Endothelial cell of umbilical vein (primary cell): ENCODE results near the gene LMBR1L. TPM values are rescaled to one million over a fixed set of nuclear protein-coding genes. Genes with fewer than 3 reads are reported as not detected.

Experiments
- BruUV-seq: library from RNA; stranded (reverse); fragments of 400-500 nt; replicated peaks from 2 replicates; lab custom pipeline; 2021; lab: Mats Ljungman, UMichigan
- CTCF ChIA-PET: fragments of 300-600, 350-600 bp; sonication (Branson Sonifier 250); formaldehyde crosslinking; loops from one replicate; lab custom pipeline; 2021; ENCODE audit warnings: antibody characterized with exemption, inconsistent platforms; lab: Charles Lee
- POLR2A ChIA-PET: fragments of 300-600, 350-600 bp; sonication (Branson Sonifier 250); formaldehyde crosslinking; loops from one replicate; lab custom pipeline; 2021; ENCODE audit warnings: antibody characterized with exemption, inconsistent platforms; lab: Charles Lee
- DNase-seq: peaks from one replicate; pipeline ENCODE4 v3.0.0-alpha.2; 2011; ENCODE audit warnings: low read depth, low spot score
- FAIRE-seq: peaks from 2 replicates; lab custom pipeline; 2011; peaks lifted over from hg19 to GRCh38; lab: Jason Lieb, UNC
- H2AFZ ChIP-seq: 2 replicates; pipeline ENCODE4 v1.6.0; 2012; ENCODE audit warnings: low read depth, low read length, control low read depth, inconsistent platforms
- H3K27ac ChIP-seq: 2 replicates; pipeline ENCODE4 v1.5.1; 2011; ENCODE audit warnings: low read depth, mild to moderate bottlenecking, control low read depth, low read length, moderate library complexity; ENCODE audit not compliant: insufficient read depth
- H3K27me3 ChIP-seq, 2 experiments: 2 replicates each; pipeline versions ENCODE4 v1.6.0 to v1.6.1; 2011; ENCODE audit warnings: low read length in 2 of 2, mixed read lengths in 1 of 2; ENCODE audit not compliant: control insufficient read depth in 2 of 2, insufficient read depth in 2 of 2
- H3K36me3 ChIP-seq, 2 experiments: 2 replicates in 1 of 2; 3 replicates in 1 of 2; pipeline ENCODE4 v1.5.1; 2011; ENCODE audit warnings: low read length in 2 of 2, mild to moderate bottlenecking in 1 of 2, moderate library complexity in 1 of 2; ENCODE audit not compliant: control insufficient read depth in 2 of 2, insufficient read depth in 2 of 2; ENCODE audit errors: extremely low read depth in 1 of 2
- H3K4me1 ChIP-seq: 3 replicates; pipeline ENCODE4 v1.5.1; 2011; ENCODE audit warnings: mild to moderate bottlenecking, low read length; ENCODE audit not compliant: control insufficient read depth, insufficient read depth; ENCODE audit errors: extremely low read depth
- H3K4me2 ChIP-seq: 2 replicates; pipeline ENCODE4 v1.6.1; 2011; ENCODE audit warnings: low read length, control low read depth, mixed read lengths; ENCODE audit not compliant: insufficient read depth
- H3K4me3 ChIP-seq, 3 experiments: fragments of 200-600 bp in 1 of 3; sonication (generic), shearing (Covaris generic) in 1 of 3; replicated peaks in 1 of 3; 2 replicates each; pipeline ENCODE4 v1.5.1; 2011 to 2016; ENCODE audit warnings: control low read depth in 3 of 3, low read length in 3 of 3, mild to moderate bottlenecking in 2 of 3, inconsistent platforms in 1 of 3, low read depth in 1 of 3, moderate library complexity in 1 of 3; ENCODE audit not compliant: insufficient read depth in 1 of 3
- H3K79me2 ChIP-seq: 2 replicates; pipeline ENCODE4 v1.6.0; 2012; ENCODE audit warnings: low read length, inconsistent platforms; ENCODE audit not compliant: control insufficient read depth, insufficient read depth
- H3K9ac ChIP-seq: replicated peaks from 2 replicates; pipeline ENCODE3; 2011; ENCODE audit warnings: low read length, control low read depth; ENCODE audit not compliant: insufficient read depth; ENCODE audit errors: extremely low read depth
- H3K9me1 ChIP-seq: replicated peaks from 3 replicates; pipeline ENCODE4 v1.6.0; 2011; ENCODE audit warnings: mild to moderate bottlenecking, low read length; ENCODE audit not compliant: control insufficient read depth, insufficient read depth; ENCODE audit errors: extremely low read depth
- H3K9me3 ChIP-seq: replicated peaks from 2 replicates; pipeline ENCODE4 v1.5.1; 2012; ENCODE audit warnings: low read length, inconsistent platforms; ENCODE audit not compliant: control insufficient read depth, insufficient read depth
- H4K20me1 ChIP-seq: replicated peaks from 2 replicates; pipeline ENCODE3; 2011; ENCODE audit warnings: mild to moderate bottlenecking, low read length; ENCODE audit not compliant: control insufficient read depth, insufficient read depth; ENCODE audit errors: extremely low read depth
- FOS ChIP-seq: IDR thresholded peaks from 2 replicates; pipeline ENCODE4 v1.6.1; 2011; ENCODE audit warnings: mild to moderate bottlenecking, low read length, moderate library complexity, borderline replicate concordance; ENCODE audit not compliant: insufficient read depth
- GATA2 ChIP-seq: IDR thresholded peaks from 2 replicates; pipeline ENCODE4 v1.7.0; 2011; ENCODE audit warnings: low read depth, mild to moderate bottlenecking, moderate library complexity, mixed read lengths, low read length; ENCODE audit not compliant: insufficient read length, insufficient read depth
- MYC ChIP-seq: IDR thresholded peaks from one replicate; pipeline ENCODE4 v1.6.1; 2011; ENCODE audit warnings: mild to moderate bottlenecking, low read depth, low read length
- dilution Hi-C: fragments of 300-500 bp; cut with MboI; formaldehyde crosslinking; loops from one replicate; pipeline ENCODE4 v1.15.0; 2019; ENCODE audit warnings: low sequenced_read_pairs; ENCODE audit not compliant: extremely low pct_ligation_motif_present
- intact Hi-C: fragments of 100-400 bp; cut with micrococcal nuclease; formaldehyde crosslinking; loops from one replicate; pipeline ENCODE4 v1.10.0; 2022
- polyA plus RNA-seq, 4 experiments: library from polyadenylated mRNA; depleted of rRNA in 3 of 4; stranded (reverse) in 3 of 4; unstranded in 1 of 4; fragments of >200 nt; gene quantifications; 2 replicates each; pipeline versions ENCODE4 v1.2.1 to v1.2.3, GENCODE V29; 2011 to 2012; ENCODE audit warnings: missing spikeins in 1 of 4
- total RNA-seq: library from RNA; stranded (reverse); gene quantifications from 2 replicates; pipeline ENCODE4 v1.2.3, GENCODE V29; 2021

Gene LMBR1L
- total and polyA plus RNA-seq, 2 donors (not counting 3 experiments of a cell fraction or from before 2014, with no cell fraction given): 78.3 to 106 TPM

- POLR2A ChIA-PET: interaction anchor here (0.5 to 4.2 kb wide), 4 partner anchors 19 to 146 kb away, joined by 3 to 25 read pairs (median 4); partner anchors contain the start of genes LMBR1L and TUBA1B
Observed at GRCh38 chr12:49091836-49092085, 18.9 kb downstream of the LMBR1L start.

GRCh38 chr12:49091056-49091835, 19.4 kb downstream of the LMBR1L start:
- peak; percentile 84 for FAIRE-seq
- intact Hi-C loops (no loop called here), dilution Hi-C loops (no loop called here)
- Histone ChIP-seq H3K4me3 (peak overlapping the region in 1 of 3 experiments; percentile 29), H3K9me3 (no peaks in the 10 kb centered on the region), H3K4me2 (peak overlapping the region; percentile 85), H3K9ac (peak overlapping the region; percentile 32), H3K4me1 (peaks cover 55% of the 10 kb centered on the region), H3K9me1 (no peaks in the 10 kb centered on the region), H3K36me3 (no peaks in the 10 kb centered on the region), H3K27me3 (no peaks in the 10 kb centered on the region), H4K20me1 (no peaks in the 10 kb centered on the region), H3K79me2 (no peaks in the 10 kb centered on the region), H3K27ac (peak overlapping the region; percentile 29), H2AFZ (peak overlapping the region; percentile 48)
- no peak for TF ChIP-seq GATA2
- POLR2A ChIA-PET: interaction anchor here (0.5 to 4.2 kb wide), 4 partner anchors 20 to 146 kb away, joined by 3 to 25 read pairs (median 4); partner anchors contain the start of genes LMBR1L and TUBA1B
- BruUV-seq: no TSS peak
- no peak for DNase-seq
- CTCF ChIA-PET: interaction anchor here (0.9 to 11.7 kb wide), 17 partner anchors 9 to 144 kb away, joined by 3 to 179 read pairs (median 8); partner anchors contain the start of genes LMBR1L, RHEBL1 and TUBA1B

More at GRCh38 chr12:49091836-49092085, 18.9 kb downstream of the LMBR1L start:
- Histone ChIP-seq H3K79me2 (no peaks in the 10 kb centered on the region), H3K4me2 (peak overlapping the region; percentile 85), H3K9me3 (no peaks in the 10 kb centered on the region), H3K4me3 (peak overlapping the region in 2 of 3 experiments; percentile 17 to 29), H2AFZ (peak overlapping the region; percentile 48), H3K27me3 (no peaks in the 10 kb centered on the region), H3K9me1 (no peaks in the 10 kb centered on the region), H4K20me1 (no peaks in the 10 kb centered on the region), H3K36me3 (peaks cover 0 to 1% of the 10 kb centered on the region in 2 experiments), H3K4me1 (peaks cover 55% of the 10 kb centered on the region), H3K9ac (peak overlapping the region; percentile 32), H3K27ac (peak overlapping the region; percentile 29)
- FAIRE-seq (no peak), DNase-seq (no peak)
- CTCF ChIA-PET: interaction anchor here (0.9 to 11.7 kb wide), 18 partner anchors 10 to 143 kb away, joined by 3 to 179 read pairs (median 8); partner anchors contain the start of genes LMBR1L, RHEBL1 and TUBA1B
- no TSS peak for BruUV-seq
- TF ChIP-seq FOS (peak; percentile 37), MYC (no peak)
- dilution Hi-C loops: no loop called here
- intact Hi-C loops: no loop called here
